ENCODE measurements around the gene OR52M1. TPM values are rescaled to one million over a fixed set of nuclear protein-coding genes. Genes with fewer than 3 reads are reported as not detected.

OR52M1 gene
- total RNA-seq, 1 donor = not detected

DNA sequence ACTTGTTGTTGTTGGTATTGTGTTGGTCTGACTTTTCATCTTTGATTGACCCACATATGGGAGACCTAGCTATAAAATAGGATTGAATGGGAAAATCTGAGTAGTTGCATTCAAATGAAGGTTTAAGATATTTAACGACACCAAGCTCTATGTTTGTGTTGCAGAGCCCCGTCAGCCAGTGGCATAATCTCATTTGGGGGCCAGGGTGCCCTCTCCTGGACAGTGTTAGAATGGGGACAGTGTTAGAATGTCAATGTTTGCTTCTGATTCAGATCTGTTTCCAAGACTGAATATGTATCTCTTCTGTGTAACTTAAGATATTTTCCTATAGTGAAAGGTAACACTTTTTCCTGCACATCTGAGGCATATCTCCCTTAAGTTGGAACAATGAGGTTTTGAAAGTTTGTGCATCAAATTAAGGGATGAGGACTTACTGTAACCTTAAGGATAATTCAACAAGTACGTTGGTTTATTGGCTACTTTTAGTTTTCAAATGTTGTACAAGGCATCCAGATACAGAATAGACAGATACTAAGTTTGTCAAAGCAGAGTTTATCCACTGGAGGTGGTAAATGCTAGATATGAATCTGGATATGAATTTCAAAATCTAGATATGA lies 5.3 kb upstream of the OR52M1 start:
- Histone ChIP-seq H3K4me2 (ENCODE audit: insufficient read depth, low read length) (no peak overlapping the region), H3K9me3 (ENCODE audit: low read depth, low read length) (no peaks in the 10 kb centered on the region), H2AFZ (ENCODE audit: low read length) (no peak overlapping the region), H3K79me2 (ENCODE audit: insufficient read depth, low read length) (no peaks in the 10 kb centered on the region), H3K27me3 (ENCODE audit: insufficient read depth, low read length) (no peaks in the 10 kb centered on the region), H3K36me3 (ENCODE audit: insufficient read depth, low read length) (no peaks in the 10 kb centered on the region), H3K4me3 (ENCODE audit: insufficient read depth, low read length) (no peak overlapping the region), H3K27ac (ENCODE audit: low read depth, low read length) (no peak overlapping the region), H4K20me1 (ENCODE audit: insufficient read depth, low read length) (no peaks in the 10 kb centered on the region), H3K4me1 (ENCODE audit: insufficient read depth, low read length) (no peaks in the 10 kb centered on the region)
- TF ChIP-seq CTCF (IDR thresholded peaks at IDR 0.05; ENCODE audit: extremely low read depth, low read depth, low read length) = peak; percentile 75
- peak; percentile 77 for DNase-seq (ENCODE audit: insufficient read length, low spot score, missing footprints)

DNA sequence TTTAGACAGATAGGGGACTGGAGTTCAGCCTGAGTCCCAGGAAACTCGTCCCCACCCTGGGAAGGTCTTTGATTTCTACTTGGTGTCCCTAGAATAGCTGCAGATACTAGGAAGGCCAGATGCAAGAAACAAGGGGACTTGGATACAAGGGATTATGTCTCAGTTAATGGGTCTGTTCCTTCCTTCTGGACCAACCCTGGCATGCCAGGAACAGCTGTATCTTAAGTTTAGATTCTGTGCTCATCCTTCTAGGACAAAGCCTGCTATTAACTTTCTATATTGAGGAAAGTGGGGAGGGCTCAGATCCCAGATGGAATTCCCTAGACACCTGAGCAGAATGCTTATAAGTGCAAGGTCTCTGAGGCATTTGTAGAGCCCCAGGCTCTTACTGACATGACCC lies 3.9 kb upstream of the OR52M1 start:
- Histone ChIP-seq H3K27me3 (ENCODE audit: insufficient read depth, low read length) (no peaks in the 10 kb centered on the region), H3K9me3 (ENCODE audit: low read depth, low read length) (no peaks in the 10 kb centered on the region), H3K4me3 (ENCODE audit: insufficient read depth, low read length) (no peak overlapping the region), H4K20me1 (ENCODE audit: insufficient read depth, low read length) (no peaks in the 10 kb centered on the region), H2AFZ (ENCODE audit: low read length) (no peak overlapping the region), H3K36me3 (ENCODE audit: insufficient read depth, low read length) (no peaks in the 10 kb centered on the region), H3K4me2 (ENCODE audit: insufficient read depth, low read length) (no peak overlapping the region), H3K79me2 (ENCODE audit: insufficient read depth, low read length) (no peaks in the 10 kb centered on the region), H3K27ac (ENCODE audit: low read depth, low read length) (no peak overlapping the region), H3K4me1 (ENCODE audit: insufficient read depth, low read length) (no peaks in the 10 kb centered on the region)
- no peak for TF ChIP-seq CTCF (IDR thresholded peaks at IDR 0.05; ENCODE audit: extremely low read depth, low read depth, low read length)
- no peak for DNase-seq (ENCODE audit: insufficient read length, low spot score, missing footprints)

DNA sequence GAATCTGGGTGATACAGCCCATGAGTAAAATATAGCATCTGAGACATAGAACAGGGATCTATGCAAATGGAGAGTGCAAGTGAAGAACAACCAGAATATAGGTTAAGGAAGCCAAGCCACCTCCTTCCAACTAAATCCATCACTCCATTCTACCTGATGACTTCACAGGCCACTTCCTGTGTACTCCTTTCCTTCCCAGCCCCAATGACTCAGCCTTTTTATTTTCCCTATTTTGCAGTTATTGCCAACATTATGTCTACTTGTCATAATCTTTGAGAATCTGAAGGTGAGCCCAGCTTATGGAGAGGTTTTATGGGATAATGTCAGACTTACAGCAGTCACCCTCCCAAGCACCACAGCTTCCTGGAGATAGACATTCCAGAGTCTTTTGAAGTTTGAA lies 1.4 kb upstream of the OR52M1 start:
- no peak overlapping the region for H3K4me2 ChIP-seq (ENCODE audit: insufficient read depth, low read length)
- H2AFZ ChIP-seq (ENCODE audit: low read length) = no peak overlapping the region
- no peaks in the 10 kb centered on the region for H3K36me3 ChIP-seq (ENCODE audit: insufficient read depth, low read length)
- H3K27ac ChIP-seq (ENCODE audit: low read depth, low read length) = no peak overlapping the region
- no peaks in the 10 kb centered on the region for H3K9me3 ChIP-seq (ENCODE audit: low read depth, low read length)
- peak; percentile 18 for DNase-seq (ENCODE audit: insufficient read length, low spot score, missing footprints)
- no peak for TF ChIP-seq CTCF (IDR thresholded peaks at IDR 0.05; ENCODE audit: extremely low read depth, low read depth, low read length)
- H3K4me3 ChIP-seq (ENCODE audit: insufficient read depth, low read length) = no peak overlapping the region
- H4K20me1 ChIP-seq (ENCODE audit: insufficient read depth, low read length) = no peaks in the 10 kb centered on the region
- no peaks in the 10 kb centered on the region for H3K27me3 ChIP-seq (ENCODE audit: insufficient read depth, low read length)
- no peaks in the 10 kb centered on the region for H3K79me2 ChIP-seq (ENCODE audit: insufficient read depth, low read length)
- H3K4me1 ChIP-seq (ENCODE audit: insufficient read depth, low read length) = no peaks in the 10 kb centered on the region

DNA sequence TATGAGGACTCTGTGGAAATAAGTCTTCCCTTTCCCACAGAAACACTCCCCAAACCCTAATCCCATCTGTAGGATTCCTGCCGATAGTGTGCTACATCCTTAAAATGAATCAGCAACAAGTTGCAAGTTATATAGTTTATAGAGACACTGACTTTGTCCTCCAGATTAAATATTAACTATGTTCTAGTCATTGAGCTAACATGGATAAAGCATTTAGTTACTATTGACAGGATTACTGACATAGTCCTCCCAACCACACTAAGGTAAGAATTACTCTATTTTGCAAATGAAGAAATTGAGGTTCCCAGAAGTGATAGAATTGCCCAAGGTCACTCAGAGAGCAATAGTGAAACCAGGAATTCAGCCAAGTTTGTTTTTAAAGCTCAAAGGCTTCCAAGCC lies 1.9 kb downstream of the OR52M1 start:
- Histone ChIP-seq H3K27me3 (ENCODE audit: insufficient read depth, low read length) (no peaks in the 10 kb centered on the region), H3K4me1 (ENCODE audit: insufficient read depth, low read length) (no peaks in the 10 kb centered on the region), H3K4me2 (ENCODE audit: insufficient read depth, low read length) (no peak overlapping the region), H3K36me3 (ENCODE audit: insufficient read depth, low read length) (no peaks in the 10 kb centered on the region), H3K27ac (ENCODE audit: low read depth, low read length) (no peak overlapping the region), H4K20me1 (ENCODE audit: insufficient read depth, low read length) (no peaks in the 10 kb centered on the region), H3K79me2 (ENCODE audit: insufficient read depth, low read length) (no peaks in the 10 kb centered on the region), H2AFZ (ENCODE audit: low read length) (no peak overlapping the region), H3K9me3 (ENCODE audit: low read depth, low read length) (no peaks in the 10 kb centered on the region), H3K4me3 (ENCODE audit: insufficient read depth, low read length) (no peak overlapping the region)
- DNase-seq (ENCODE audit: insufficient read length, low spot score, missing footprints) = peak; percentile 6
- no peak for TF ChIP-seq CTCF (IDR thresholded peaks at IDR 0.05; ENCODE audit: extremely low read depth, low read depth, low read length)
